Hepatocyte (in vitro differentiated cells): ENCODE results near the gene ITGA11. TPM values are rescaled to one million over a fixed set of nuclear protein-coding genes. Genes with fewer than 3 reads are reported as not detected.

ENCODE experiments used
- DNase-seq: peaks from one replicate; pipeline ENCODE4 v3.0.0-alpha.2; 2016; ENCODE audit warnings: low spot score
- H2AFZ ChIP-seq: fragments of 200-600 bp; sonication (generic); 2 replicates; pipeline ENCODE4 v1.6.0; 2016; ENCODE audit warnings: antibody characterized with exemption, mild to moderate bottlenecking
- H3K27ac ChIP-seq: fragments of 200-600 bp; sonication (generic); 2 replicates; pipeline ENCODE4 v1.5.1; 2016; ENCODE audit warnings: mild to moderate bottlenecking
- H3K27me3 ChIP-seq: fragments of 200-600 bp; sonication (generic); 2 replicates; pipeline ENCODE4 v1.6.1; 2016
- H3K36me3 ChIP-seq: fragments of 200-600 bp; sonication (generic); replicated peaks from 2 replicates; pipeline ENCODE4 v1.5.1; 2016; ENCODE audit warnings: low read depth; ENCODE audit not compliant: insufficient read depth
- H3K4me1 ChIP-seq: fragments of 200-600 bp; sonication (generic); 2 replicates; pipeline ENCODE4 v1.5.1; 2016; ENCODE audit warnings: mild to moderate bottlenecking, moderate library complexity; ENCODE audit not compliant: insufficient read depth
- H3K4me2 ChIP-seq: fragments of 200-600 bp; sonication (generic); 2 replicates; pipeline ENCODE4 v1.6.0; 2016
- H3K4me3 ChIP-seq: fragments of 200-600 bp; sonication (generic); 2 replicates; pipeline ENCODE4 v1.5.1; 2016; ENCODE audit warnings: mild to moderate bottlenecking
- H3K79me2 ChIP-seq: fragments of 200-600 bp; sonication (generic); 2 replicates; pipeline ENCODE4 v1.6.0; 2017; ENCODE audit warnings: mild to moderate bottlenecking
- H3K9me2 ChIP-seq: fragments of 200-600 bp; sonication (generic); replicated peaks from 2 replicates; pipeline ENCODE4 v1.6.0; 2017; ENCODE audit warnings: mild to moderate bottlenecking; ENCODE audit not compliant: insufficient read depth
- H3K9me3 ChIP-seq: fragments of 200-600 bp; sonication (generic); 2 replicates; pipeline ENCODE4 v1.5.1; 2016; ENCODE audit warnings: low read depth, mild to moderate bottlenecking
- H4K20me1 ChIP-seq: fragments of 200-600 bp; sonication (generic); 2 replicates; pipeline ENCODE4 v1.6.0; 2016; ENCODE audit warnings: mild to moderate bottlenecking; ENCODE audit not compliant: insufficient read depth, poor library complexity, severe bottlenecking
- EZH2 ChIP-seq: fragments of 200-600 bp; sonication (generic); IDR thresholded peaks from 2 replicates; pipeline ENCODE4 v1.6.1; 2016; ENCODE audit warnings: antibody characterized with exemption, mild to moderate bottlenecking, borderline replicate concordance
- EZH2phosphoT487 ChIP-seq: fragments of 200-600 bp; sonication (generic); IDR thresholded peaks from one replicate; pipeline ENCODE4 v1.6.1; 2018; ENCODE audit warnings: antibody characterized with exemption, mild to moderate bottlenecking, low read depth, moderate library complexity; ENCODE audit not compliant: unreplicated experiment, severe bottlenecking
- WGBS: methylation state at CpG from one replicate; pipeline ENCODE4 v1.1.6; 2016; ENCODE audit warnings: low lambda C conversion rate; ENCODE audit errors: missing lambda C conversion rate; 5-methylcytosine and 5-hydroxymethylcytosine counted together
- polyA plus RNA-seq: library from polyadenylated mRNA; unstranded; fragments of >200 nt; fragmentation: Nextera tagmentation; extraction: Ambion mirVana; gene quantifications from 2 replicates; pipeline ENCODE4 v1.2.1, GENCODE V29; 2016
- total RNA-seq: library from RNA; depleted of rRNA; stranded (reverse); fragments of >200 nt; gene quantifications from 2 replicates; pipeline ENCODE4 v1.2.3, GENCODE V29; 2014
- TF ChIP-seq, protein P1 (sequence below): fragments of 200-600 bp; sonication (generic); IDR thresholded peaks from 2 replicates; pipeline ENCODE4 v1.5.1; 2016; ENCODE audit warnings: antibody characterized with exemption, mild to moderate bottlenecking; ENCODE audit not compliant: poor library complexity

Gene ITGA11
- total and polyA plus RNA-seq, 2 experiments from 2014 or later: 9.7 to 19.6 TPM

DNA sequence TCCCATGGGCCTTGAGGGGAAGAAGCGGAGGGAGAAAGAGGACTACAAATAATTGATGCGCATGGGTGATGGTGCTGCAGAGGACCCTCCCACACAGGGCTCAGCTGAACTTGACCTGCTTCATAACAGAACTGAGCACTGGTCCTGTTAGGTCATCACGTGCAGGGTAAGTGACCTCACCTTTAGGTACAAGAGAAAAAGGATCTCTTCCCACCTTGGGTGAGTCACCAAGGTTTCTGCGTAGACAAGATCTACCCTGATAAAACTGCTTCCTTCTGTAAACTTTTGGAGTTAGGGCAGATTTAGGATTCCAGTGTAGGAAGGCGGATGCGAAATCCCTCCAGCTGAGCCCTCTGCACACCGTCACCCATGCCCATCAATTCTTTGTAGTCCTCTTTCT, 87.4 kb downstream of the ITGA11 start:
- Histone ChIP-seq H3K79me2 (no peaks in the 10 kb centered on the region), H4K20me1 (no peaks in the 10 kb centered on the region), H3K27me3 (no peaks in the 10 kb centered on the region), H3K36me3 (no peaks in the 10 kb centered on the region), H2AFZ (no peak overlapping the region), H3K27ac (no peak overlapping the region), H3K4me1 (peaks cover 9% of the 10 kb centered on the region), H3K9me2 (no peaks in the 10 kb centered on the region), H3K4me2 (no peak overlapping the region), H3K9me3 (no peaks in the 10 kb centered on the region), H3K4me3 (no peak overlapping the region)
- no peak for TF ChIP-seq EZH2phosphoT487
- TF ChIP-seq EZH2: no peak
- TF ChIP-seq, protein P1, sequence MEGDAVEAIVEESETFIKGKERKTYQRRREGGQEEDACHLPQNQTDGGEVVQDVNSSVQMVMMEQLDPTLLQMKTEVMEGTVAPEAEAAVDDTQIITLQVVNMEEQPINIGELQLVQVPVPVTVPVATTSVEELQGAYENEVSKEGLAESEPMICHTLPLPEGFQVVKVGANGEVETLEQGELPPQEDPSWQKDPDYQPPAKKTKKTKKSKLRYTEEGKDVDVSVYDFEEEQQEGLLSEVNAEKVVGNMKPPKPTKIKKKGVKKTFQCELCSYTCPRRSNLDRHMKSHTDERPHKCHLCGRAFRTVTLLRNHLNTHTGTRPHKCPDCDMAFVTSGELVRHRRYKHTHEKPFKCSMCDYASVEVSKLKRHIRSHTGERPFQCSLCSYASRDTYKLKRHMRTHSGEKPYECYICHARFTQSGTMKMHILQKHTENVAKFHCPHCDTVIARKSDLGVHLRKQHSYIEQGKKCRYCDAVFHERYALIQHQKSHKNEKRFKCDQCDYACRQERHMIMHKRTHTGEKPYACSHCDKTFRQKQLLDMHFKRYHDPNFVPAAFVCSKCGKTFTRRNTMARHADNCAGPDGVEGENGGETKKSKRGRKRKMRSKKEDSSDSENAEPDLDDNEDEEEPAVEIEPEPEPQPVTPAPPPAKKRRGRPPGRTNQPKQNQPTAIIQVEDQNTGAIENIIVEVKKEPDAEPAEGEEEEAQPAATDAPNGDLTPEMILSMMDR: no peak
- DNase-seq: no peak
- WGBS: 88% methylated on average over 7 of the region's 7 CpGs

DNA sequence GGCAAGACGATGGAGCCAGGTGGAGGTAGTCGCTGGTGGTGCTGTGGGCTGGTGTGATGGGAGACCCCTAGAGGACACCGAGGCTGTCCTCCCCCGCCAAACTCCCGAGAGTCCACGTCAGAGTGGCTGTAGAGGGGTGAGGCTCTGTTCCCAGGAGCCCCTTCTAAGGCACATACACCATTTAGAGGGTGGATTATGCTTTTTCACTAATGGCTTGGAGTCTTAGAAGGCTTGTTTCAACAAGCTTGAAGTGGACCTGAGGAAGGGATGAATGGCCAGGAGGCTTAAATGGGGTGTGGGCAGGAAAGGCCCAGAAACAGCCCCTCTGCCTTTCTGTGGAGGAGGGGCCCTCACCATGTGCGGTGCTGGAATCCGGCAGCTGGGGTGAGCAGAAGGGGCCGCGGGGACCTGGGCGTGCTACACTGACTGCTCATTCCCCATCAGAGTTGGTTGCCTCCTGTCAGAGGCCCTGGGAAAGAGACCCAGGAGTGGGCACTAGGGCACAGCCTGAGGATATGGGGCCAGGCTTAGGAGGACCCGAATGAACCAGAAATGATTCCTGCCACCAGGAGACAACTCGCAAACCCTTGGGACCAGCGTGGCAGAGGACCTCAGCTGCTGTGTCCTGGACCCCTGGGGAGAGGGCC, 88.3 kb downstream of the ITGA11 start:
- no peak for TF ChIP-seq EZH2phosphoT487
- TF ChIP-seq EZH2: no peak
- TF ChIP-seq, protein P1: no peak
- H2AFZ ChIP-seq: no peak overlapping the region
- no peaks in the 10 kb centered on the region for H3K36me3 ChIP-seq
- no peak overlapping the region for H3K4me2 ChIP-seq
- H3K9me2 ChIP-seq: no peaks in the 10 kb centered on the region
- H3K9me3 ChIP-seq: no peaks in the 10 kb centered on the region
- no peak overlapping the region for H3K27ac ChIP-seq
- no peak overlapping the region for H3K4me3 ChIP-seq
- no peaks in the 10 kb centered on the region for H3K79me2 ChIP-seq
- no peaks in the 10 kb centered on the region for H3K27me3 ChIP-seq
- H4K20me1 ChIP-seq: no peaks in the 10 kb centered on the region
- WGBS: 85% methylated on average over 14 of the region's 14 CpGs
- no peak for DNase-seq
- peaks cover 9% of the 10 kb centered on the region for H3K4me1 ChIP-seq

DNA sequence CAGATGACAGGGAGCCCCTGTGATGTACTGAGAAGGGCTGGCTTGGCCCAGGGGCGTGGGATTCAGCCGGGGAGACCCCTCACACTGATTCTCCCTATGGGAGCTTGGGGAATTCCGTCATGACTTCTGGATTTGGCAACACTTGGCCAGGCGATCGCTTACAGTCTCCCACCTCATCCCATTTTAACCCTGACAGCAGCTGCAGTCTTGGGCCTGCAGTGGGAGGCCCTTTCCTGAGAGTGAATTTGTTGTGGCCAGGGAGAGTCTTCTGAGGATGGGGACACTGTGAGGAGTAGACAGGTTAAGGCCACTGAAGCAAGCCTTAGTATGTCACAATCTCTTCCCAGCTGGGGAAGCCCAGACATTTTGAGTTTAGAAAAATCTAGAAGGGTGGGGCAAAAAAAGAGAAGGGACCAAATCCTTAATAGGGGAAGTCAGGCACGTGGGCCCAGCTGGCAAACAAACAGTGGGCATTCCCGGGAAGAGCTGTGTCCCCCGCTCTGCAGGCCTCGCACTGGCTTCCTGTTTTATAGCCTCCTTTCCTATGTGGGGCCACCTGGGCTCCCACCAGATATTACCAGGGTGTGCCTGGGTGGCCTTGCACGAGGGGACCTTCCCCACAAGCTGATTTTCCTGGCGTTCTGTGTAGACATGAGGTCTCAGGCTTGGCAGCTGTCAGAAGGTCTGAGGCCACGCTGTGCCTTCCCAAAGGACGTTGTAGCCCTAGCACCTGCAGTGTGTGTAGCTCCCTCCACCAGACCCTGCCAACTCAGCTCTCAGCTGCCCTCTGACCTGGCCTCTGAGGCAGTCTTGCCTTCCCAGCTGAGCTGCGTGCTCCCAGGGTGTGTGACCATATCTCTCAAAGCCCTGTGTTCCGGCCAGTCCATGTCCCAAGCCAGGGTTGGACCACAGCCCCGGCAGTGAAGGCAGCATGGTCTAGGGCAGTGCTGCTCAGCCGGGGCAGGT, 89.9 kb downstream of the ITGA11 start:
- DNase-seq: no peak
- H3K27me3 ChIP-seq: no peaks in the 10 kb centered on the region
- peak overlapping the region; percentile 65 for H3K27ac ChIP-seq
- WGBS: 84% methylated on average over 17 of the region's 17 CpGs
- H3K79me2 ChIP-seq: no peaks in the 10 kb centered on the region
- H3K9me3 ChIP-seq: no peaks in the 10 kb centered on the region
- H3K9me2 ChIP-seq: no peaks in the 10 kb centered on the region
- H3K4me2 ChIP-seq: no peak overlapping the region
- no peaks in the 10 kb centered on the region for H4K20me1 ChIP-seq
- no peaks in the 10 kb centered on the region for H3K36me3 ChIP-seq
- TF ChIP-seq, protein P1: no peak
- TF ChIP-seq EZH2 (no peak), EZH2phosphoT487 (no peak)
- no peak overlapping the region for H2AFZ ChIP-seq
- H3K4me3 ChIP-seq: no peak overlapping the region
- H3K4me1 ChIP-seq: peaks cover 9% of the 10 kb centered on the region
